ENCODE data around the gene UCP2.

The UCP2 gene

GRCh38 chr11:74004759-74005615 is 22.3 kb upstream of the UCP2 start:
- TF ChIP-seq CTCF (IDR thresholded peaks at IDR 0.05; ENCODE audit: low read depth, low read length, missing control alignments): no peak
- no peak overlapping the region for H3K4me3 ChIP-seq (ENCODE audit: low read depth, low read length)
- DNase-seq (ENCODE audit: low read depth): no peak

- DNase-seq (ENCODE audit: low read depth): no peak
- TF ChIP-seq CTCF (IDR thresholded peaks at IDR 0.05; ENCODE audit: low read depth, low read length, missing control alignments): no peak
- no peak overlapping the region for H3K4me3 ChIP-seq (ENCODE audit: low read depth, low read length)
Observed at GRCh38 chr11:74004046-74004695, 21.5 kb upstream of the UCP2 start.

GRCh38 chr11:74002832-74003231 is 20.2 kb upstream of the UCP2 start:
- DNase-seq (ENCODE audit: low read depth): no peak
- no peak for TF ChIP-seq CTCF (IDR thresholded peaks at IDR 0.05; ENCODE audit: low read depth, low read length, missing control alignments)
- no peak overlapping the region for H3K4me3 ChIP-seq (ENCODE audit: low read depth, low read length)

- TF ChIP-seq CTCF (IDR thresholded peaks at IDR 0.05; ENCODE audit: low read depth, low read length, missing control alignments): no peak
- DNase-seq (ENCODE audit: low read depth): no peak
- no peak overlapping the region for H3K4me3 ChIP-seq (ENCODE audit: low read depth, low read length)
Observed at GRCh38 chr11:74001822-74002286, 19.2 kb upstream of the UCP2 start.

GRCh38 chr11:74000307-74001133 is 17.9 kb upstream of the UCP2 start:
- no peak overlapping the region for H3K4me3 ChIP-seq (ENCODE audit: low read depth, low read length)
- DNase-seq (ENCODE audit: low read depth): no peak
- TF ChIP-seq CTCF (IDR thresholded peaks at IDR 0.05; ENCODE audit: low read depth, low read length, missing control alignments): no peak

- no peak overlapping the region for H3K4me3 ChIP-seq (ENCODE audit: low read depth, low read length)
- TF ChIP-seq CTCF (IDR thresholded peaks at IDR 0.05; ENCODE audit: low read depth, low read length, missing control alignments): no peak
- DNase-seq (ENCODE audit: low read depth): no peak
Observed at GRCh38 chr11:73999581-74000306, 17.1 kb upstream of the UCP2 start.
